NCI-H2196 treated with DMSO at 0.1 percent for 48 hours (cell line): ENCODE measurements around the gene TIGAR.

ENCODE experiments used
- DNase-seq: peaks from one replicate; lab custom pipeline; 2025; ENCODE audit not compliant: unreplicated experiment; lab: John Stamatoyannopoulos, UW

The TIGAR gene

GRCh38 chr12:4282103-4282891, 38.7 kb upstream of the TIGAR start:
- DNase-seq, result no peak

DNA sequence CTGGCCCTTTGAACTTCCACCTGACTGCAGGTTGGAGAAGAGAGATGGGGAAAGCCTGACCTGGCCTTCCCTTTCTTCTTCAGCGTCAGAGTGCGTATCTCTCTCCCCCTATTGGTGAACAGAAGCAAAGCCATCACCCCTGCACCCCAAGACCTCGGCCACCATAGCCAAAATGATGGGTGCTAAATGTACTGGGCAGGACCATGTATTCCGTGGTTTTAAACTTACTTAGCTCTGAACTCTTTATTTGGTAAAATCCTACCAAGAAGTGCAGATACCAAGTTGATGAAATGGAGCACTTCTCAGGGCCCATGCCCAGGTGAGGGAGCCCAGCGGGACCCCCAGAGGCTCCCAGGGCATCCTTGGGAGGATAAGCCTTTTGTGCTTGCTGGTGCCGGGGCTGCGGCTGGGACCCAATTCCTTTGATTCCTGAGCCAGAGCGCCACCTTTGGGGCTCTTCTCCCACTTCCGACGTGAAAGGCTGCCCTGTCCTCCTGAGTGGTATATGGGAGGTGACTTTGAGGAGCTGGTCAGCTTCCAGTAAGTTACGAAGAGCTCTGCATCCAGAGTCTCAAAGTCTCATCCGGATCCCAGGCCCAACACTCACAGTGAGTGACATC, 38.0 kb upstream of the TIGAR start:
- no peak for DNase-seq

GRCh38 chr12:4283512-4284255, 37.3 kb upstream of the TIGAR start:
- DNase-seq, result no peak

GRCh38 chr12:4284306-4284705, 36.7 kb upstream of the TIGAR start:
- DNase-seq, result no peak

DNA sequence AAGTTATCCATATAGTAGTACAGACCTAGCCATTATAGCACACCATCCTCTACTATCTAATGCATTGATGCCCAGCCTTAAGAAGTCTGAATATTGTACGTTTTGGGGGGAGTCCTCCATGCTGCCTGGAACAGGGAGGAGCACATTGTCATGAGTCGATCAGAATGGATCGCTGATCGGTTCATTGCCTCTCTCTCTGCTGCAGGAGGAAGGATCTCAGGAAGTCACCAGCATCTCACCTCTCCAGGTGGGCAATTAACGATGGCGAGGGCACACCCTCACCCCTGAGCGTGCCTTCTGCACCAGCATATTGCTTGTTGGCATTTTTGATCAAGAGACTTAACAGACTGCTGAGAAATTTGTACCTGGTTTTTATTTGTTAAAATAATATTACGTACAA, 35.9 kb upstream of the TIGAR start:
- DNase-seq, result no peak

DNA sequence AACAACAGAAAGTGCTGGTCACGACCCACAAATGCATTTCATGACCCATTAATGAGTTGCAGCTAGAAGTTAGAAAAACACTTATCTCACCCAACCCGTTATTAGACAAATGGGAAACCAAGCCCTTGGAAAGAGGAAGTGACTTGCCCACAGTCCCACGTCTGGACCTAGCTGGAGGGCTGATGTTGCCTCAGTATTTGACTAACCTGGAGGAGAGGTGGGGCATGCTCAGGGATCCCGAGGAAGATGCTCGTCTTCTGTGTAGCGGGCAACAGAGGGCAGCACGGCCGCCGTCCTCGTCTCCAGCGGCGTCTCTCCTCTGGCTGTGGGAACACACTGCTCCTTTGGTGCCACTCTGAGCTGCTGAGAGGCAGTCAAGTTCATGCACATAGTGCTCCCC, 34.8 kb upstream of the TIGAR start:
- DNase-seq, result no peak

GRCh38 chr12:4286771-4287317, 34.2 kb upstream of the TIGAR start:
- DNase-seq, result no peak

GRCh38 chr12:4287325-4288211, 33.4 kb upstream of the TIGAR start:
- no peak for DNase-seq

DNA sequence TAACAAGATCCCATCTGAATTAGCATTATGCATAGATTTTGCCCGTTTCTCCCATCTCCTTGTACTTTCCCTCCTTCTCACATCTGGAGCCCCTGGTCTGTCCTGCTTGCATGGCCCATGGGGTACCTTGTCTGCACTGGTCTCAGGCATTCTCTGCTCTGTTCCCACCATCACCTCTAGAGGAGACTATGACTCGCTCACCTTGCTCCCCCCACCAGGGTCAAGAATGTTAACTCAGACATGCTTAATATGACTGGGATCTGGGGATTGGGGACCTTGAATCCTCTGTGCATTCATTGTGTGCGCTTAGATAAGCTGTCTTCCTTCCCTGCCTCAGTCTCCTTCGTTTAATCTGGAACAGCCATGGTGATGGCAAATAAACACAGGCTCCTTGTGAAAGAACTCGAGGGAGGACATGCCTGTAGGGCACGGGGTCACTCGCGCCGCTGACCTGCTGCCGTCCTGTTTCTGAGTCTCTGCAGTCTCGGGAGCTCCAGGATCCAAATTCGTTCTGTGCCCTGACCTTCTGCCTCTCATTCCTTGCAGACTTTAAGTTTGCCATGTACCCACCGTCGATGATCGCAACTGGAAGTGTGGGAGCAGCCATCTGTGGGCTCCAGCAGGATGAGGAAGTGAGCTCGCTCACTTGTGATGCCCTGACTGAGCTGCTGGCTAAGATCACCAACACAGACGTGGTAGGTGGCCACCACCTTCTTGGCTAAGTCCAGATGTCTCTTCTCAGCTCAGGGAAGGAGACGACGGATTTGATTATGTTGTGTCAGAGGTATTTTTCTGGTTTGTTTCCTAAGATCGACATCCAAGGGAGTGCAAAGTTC, 32.5 kb upstream of the TIGAR start:
- DNase-seq, result no peak

DNA sequence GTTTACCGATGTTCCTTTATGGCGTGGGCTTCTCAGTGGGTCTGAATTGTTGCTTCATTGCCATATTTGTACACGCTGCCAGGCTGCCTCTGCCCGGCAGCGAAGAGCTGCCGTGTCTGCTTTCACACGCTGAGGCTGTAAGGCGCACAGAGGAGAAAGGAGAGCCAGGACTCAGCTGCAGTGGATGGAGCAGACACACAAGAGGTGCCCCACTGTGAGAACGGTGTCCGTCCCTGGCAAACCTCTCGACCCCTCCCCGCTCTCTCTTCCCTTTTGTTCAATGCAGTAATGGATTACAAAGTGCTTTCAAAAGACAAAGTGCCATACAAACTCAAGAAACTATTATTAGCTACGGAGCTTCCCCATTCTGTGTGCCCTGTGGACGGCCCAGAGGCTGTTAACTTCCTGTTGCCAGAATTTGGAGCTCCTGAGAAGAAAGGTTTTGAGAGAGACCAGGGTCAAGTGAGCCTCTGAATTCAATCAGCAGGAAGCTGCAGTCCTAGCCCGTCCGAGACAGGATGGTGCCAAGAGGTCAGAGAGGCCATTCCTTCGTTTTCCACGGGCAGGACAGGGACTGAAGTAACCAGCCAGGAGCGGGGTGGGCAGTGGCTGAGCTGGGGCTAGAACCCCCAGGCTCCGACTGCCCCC, 31.7 kb upstream of the TIGAR start:
- no peak for DNase-seq

- DNase-seq, result no peak
These were observed 30.8 kb upstream of the TIGAR start for GRCh38 chr12:4289998-4290790.

- no peak for DNase-seq
These were observed 28.5 kb upstream of the TIGAR start for GRCh38 chr12:4292341-4293073.

DNA sequence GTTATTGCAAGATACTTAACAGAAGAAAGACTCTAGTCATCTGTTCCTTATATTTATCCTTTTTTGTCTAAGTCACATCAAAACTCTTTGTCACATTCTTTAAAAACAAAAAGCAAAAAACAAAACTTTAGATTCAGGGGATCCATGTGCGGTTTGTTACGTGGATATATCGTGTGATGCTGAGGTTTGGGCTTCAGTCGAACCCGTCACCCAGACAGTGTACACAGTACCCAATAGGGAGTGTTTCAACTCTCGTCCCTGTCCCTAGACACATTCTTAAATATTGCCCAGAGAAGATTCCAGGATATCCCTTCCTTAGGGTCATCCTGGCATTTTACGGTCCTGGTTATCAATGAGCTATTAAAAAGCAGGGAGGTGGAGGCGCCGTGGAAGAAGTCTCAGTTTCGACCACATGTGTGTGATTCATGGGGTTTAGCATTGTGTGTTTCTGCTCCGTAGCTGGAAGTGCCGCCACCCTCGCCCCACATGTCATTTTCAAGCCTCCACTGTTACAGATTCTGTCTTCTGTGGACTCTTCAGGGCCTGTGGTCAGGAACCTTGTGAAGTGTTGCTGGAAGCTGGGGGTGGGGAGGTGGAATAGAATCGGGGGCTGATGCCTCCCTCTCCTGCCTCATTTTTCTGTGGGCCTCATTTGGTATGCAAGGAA, 27.6 kb upstream of the TIGAR start:
- DNase-seq, result no peak

DNA sequence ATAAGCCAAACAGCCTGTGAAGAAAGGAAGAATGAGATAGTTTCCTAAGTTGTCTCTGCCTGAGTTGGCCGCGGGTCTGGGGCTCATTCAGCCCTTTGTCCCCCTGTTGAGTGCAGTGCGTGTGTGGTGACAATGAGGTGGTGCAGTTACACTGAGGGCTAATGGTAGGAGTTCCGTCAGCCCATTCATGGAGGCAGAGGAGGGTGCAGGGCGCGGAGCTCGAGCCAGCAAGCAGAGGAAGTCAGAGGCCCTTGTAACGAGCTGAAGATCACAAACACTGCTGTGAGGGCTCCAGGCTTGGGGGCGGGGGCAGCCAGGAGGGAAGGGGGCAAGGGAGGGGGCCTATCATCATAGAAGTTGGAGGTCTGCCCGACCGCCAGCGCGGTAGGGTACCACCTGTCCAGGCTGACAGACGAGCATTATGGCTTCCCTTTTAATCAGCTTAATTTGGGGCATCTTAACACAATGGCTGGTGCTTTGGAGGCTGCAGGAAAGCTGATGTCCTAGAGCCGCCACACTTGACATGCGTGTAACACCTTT, 27.0 kb upstream of the TIGAR start:
- no peak for DNase-seq

GRCh38 chr12:4296751-4297150, 24.3 kb upstream of the TIGAR start:
- DNase-seq, result no peak

GRCh38 chr12:4297617-4298016, 23.4 kb upstream of the TIGAR start:
- DNase-seq, result no peak

GRCh38 chr12:4300883-4301282, 20.1 kb upstream of the TIGAR start:
- DNase-seq, result no peak
